WERI-Rb-1 (cell line): Measurements from ENCODE around the gene MRTO4.

Source experiments
- DNase-seq: peaks from one replicate; pipeline ENCODE4 v3.0.0-alpha.2; 2020
- H3K27ac ChIP-seq: fragments of 250-450 bp; sonication (Bioruptor Pico); 2 replicates; pipeline ENCODE4 v1.5.1; 2020; ENCODE audit warnings: mild to moderate bottlenecking, moderate library complexity
- H3K27me3 ChIP-seq: fragments of 250-450 bp; sonication (Bioruptor Pico); 2 replicates; pipeline ENCODE4 v1.5.1; 2021; ENCODE audit warnings: mild to moderate bottlenecking, low read depth, moderate library complexity; ENCODE audit not compliant: insufficient read depth, severe bottlenecking
- H3K36me3 ChIP-seq: fragments of 250-450 bp; sonication (Bioruptor Pico); 2 replicates; pipeline ENCODE4 v1.5.1; 2020; ENCODE audit warnings: mild to moderate bottlenecking, moderate library complexity
- H3K4me3 ChIP-seq: 2 replicates; pipeline ENCODE4 v1.5.1; 2011; ENCODE audit warnings: low read depth, mild to moderate bottlenecking, control low read depth, low read length
- H3K9me3 ChIP-seq: fragments of 250-450 bp; sonication (Bioruptor Pico); 2 replicates; pipeline ENCODE4 v1.5.1; 2021; ENCODE audit warnings: mild to moderate bottlenecking, moderate library complexity; ENCODE audit not compliant: severe bottlenecking
- CTCF ChIP-seq: IDR thresholded peaks from 2 replicates; pipeline ENCODE4 v1.5.1; 2011; ENCODE audit warnings: low read depth, mild to moderate bottlenecking, control low read depth, inconsistent platforms, low read length

MRTO4 gene

GRCh38 chr1:19205845-19206244, 45.8 kb upstream of the MRTO4 start:
- H3K36me3 ChIP-seq, result peaks cover 19% of the 10 kb centered on the region
- no peaks in the 10 kb centered on the region for H3K9me3 ChIP-seq
- no peak overlapping the region for H3K27ac ChIP-seq
- no peak for TF ChIP-seq CTCF
- no peak overlapping the region for H3K4me3 ChIP-seq
- DNase-seq, result no peak
- H3K27me3 ChIP-seq, result no peaks in the 10 kb centered on the region

DNA sequence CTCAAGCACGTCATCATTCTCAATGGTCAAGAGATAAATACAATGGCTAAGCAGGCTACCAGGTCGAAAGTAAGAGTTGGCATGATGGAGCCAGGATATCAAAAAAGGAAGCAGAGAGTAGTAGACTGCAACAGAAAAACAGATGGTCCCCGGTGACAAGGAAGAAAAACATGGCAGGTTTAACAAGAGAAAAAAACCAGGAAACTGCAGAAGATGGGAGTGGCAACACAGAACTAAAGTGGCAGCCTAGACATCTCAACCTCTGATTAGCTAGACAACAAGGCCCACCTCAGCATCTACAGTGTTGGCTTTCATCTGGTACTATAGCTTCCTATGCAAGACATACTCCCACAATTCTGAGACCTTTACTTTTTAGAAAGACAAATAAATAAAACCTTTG, 44.7 kb upstream of the MRTO4 start:
- H3K27me3 ChIP-seq, result no peaks in the 10 kb centered on the region
- TF ChIP-seq CTCF, result no peak
- no peaks in the 10 kb centered on the region for H3K9me3 ChIP-seq
- no peak overlapping the region for H3K4me3 ChIP-seq
- peaks cover 11% of the 10 kb centered on the region for H3K36me3 ChIP-seq
- no peak overlapping the region for H3K27ac ChIP-seq
- DNase-seq, result no peak

GRCh38 chr1:19208710-19209438, 42.7 kb upstream of the MRTO4 start:
- DNase-seq, result no peak

GRCh38 chr1:19209439-19209989, 42.1 kb upstream of the MRTO4 start:
- H3K27me3 ChIP-seq, result no peaks in the 10 kb centered on the region
- peak overlapping the region; percentile 63 for H3K4me3 ChIP-seq
- no peaks in the 10 kb centered on the region for H3K9me3 ChIP-seq
- peaks cover 12% of the 10 kb centered on the region for H3K36me3 ChIP-seq
- no peak for TF ChIP-seq CTCF
- peak overlapping the region; percentile 92 for H3K27ac ChIP-seq
- DNase-seq, result no peak

More at GRCh38 chr1:19208710-19209438, 42.7 kb upstream of the MRTO4 start:
- Histone ChIP-seq H3K27me3 (no peaks in the 10 kb centered on the region), H3K27ac (peak overlapping the region; percentile 92; the same call in 1 of the 2 replicates), H3K36me3 (peaks cover 12% of the 10 kb centered on the region), H3K9me3 (no peaks in the 10 kb centered on the region), H3K4me3 (peak overlapping the region; percentile 63)
- no peak for TF ChIP-seq CTCF

GRCh38 chr1:19209990-19210771, 41.4 kb upstream of the MRTO4 start, which contains the start of gene UBR4:
Gene UBR4, minus strand, starts transcription at chr1:19210266. Its CDS starts 18 bp downstream, at chr1:19210248.
- DNase-seq, result peak; percentile 97
- H3K9me3 ChIP-seq, result no peaks in the 10 kb centered on the region
- peaks cover 10% of the 10 kb centered on the region for H3K36me3 ChIP-seq
- TF ChIP-seq CTCF, result no peak
- peak within 1 kb of the TSS; percentile 92 for H3K27ac ChIP-seq
- peak within 1 kb of the TSS; percentile 63 for H3K4me3 ChIP-seq
- no peaks in the 10 kb centered on the region for H3K27me3 ChIP-seq
